ENCODE measurements around the gene NME7.

The NME7 gene

DNA sequence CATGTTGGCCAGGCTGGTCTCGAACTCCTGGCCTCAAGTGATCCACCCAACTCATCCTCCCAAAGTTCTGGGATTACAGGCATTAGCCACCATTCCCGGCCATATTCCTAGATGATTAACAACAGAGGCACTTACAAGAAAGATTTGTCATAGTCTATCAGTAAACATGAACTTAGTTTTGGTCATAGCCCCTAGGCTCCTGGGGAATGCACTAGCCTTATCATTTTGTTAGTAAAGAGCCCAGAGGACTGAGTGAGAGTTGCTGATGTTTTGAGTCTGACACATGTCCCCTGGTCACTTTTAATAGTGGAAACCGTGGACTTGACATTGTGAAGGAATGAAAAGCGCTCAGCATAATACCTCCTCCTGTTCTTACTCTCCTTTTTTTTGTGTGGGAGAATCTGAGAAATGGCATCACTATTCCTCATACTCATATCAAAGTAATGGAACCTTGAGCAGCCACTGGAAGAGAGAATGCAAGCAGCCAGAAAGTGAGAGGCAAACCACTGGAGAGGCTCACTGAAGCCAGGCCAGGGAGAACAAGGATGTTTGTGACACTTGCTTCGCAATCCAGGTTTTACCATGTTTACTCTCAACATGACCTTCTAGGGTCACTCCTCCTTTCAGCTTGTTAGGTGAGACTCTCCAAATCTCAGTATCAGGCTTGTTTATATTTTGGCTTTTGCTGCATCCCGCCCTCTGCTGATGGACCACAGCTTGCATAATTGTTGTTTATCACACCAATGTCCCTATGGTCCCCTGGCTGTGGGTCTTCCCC is 246.3 kb downstream of the NME7 start:
- DNase-seq, result no peak

DNA sequence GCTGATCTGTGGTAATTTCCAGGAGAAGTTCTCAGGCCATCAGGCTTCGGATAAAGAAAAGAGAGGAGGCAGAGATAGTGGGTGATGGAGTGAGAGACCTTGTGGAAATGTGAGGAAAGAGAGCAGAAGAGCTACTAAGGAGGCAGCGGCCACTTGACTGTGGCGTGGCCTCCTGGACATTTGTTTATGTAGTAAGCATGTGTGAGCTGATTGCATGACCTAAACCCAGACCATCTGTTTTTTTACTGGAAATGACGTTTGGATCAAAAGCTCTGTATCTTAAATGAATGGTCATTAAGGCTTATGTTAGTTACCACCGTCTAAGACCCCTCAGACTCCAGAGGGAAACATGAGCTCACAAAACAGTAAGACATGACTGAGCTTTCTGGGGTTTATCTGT is 247.5 kb downstream of the NME7 start:
- no peak for DNase-seq

DNA sequence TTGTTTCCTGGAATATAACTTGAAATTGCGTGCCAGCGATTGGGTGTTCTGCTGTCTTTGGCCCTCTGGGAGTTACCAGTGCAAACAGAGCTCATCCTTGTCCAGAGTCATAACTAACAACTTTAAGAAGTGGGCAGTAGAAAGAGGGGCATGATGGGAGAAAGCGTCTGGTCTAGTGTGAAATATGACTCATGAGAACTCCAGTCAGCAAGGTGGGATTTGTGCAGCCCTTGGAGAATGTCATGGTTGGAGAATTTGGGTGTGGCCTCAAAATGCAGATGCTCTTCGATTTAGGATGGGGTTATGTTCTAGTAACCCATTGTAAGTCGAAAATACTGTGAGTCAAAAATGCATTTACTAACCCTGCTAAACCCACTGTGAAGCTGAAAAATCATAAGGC is 248.2 kb downstream of the NME7 start:
- DNase-seq, result no peak

DNA sequence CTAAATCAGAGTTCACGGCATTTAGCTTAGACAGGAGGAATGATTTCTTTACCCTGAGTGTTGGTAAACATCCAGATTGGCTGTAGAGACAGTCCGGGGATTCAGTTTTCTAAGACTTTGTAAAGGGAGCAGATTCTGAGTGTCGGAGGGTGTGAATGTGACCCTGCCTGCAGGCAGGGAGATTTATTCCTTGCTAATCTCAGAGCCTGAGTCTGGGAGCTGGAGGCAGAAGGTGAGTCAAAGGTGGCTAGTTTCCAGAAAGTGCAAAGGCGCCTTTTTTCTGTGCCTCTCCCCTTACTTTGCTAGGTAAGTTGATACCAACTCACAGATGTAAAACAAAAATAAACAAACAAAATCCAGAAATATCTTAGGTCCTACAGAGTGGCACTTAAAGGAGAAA is 249.4 kb downstream of the NME7 start:
- DNase-seq, result no peak

DNA sequence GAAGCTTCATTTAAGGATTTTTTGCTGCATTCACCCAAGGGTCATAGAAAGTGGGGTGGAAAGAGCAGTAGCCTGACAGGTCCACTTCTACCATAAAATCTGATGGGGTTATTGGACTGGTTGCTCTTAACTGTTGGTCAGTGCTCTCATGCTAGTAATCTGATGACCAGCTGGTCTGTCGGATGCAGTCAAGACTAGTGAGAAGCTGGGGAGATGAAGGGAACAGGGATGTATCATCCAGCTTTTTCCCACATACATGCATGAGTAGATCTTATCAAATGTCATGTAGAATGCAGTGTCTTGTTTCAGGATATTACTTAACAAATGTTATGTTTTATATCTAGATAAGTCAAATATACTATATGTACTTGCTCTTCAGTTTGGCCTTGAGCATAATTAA is 250.0 kb downstream of the NME7 start:
- no peak for DNase-seq

DNA sequence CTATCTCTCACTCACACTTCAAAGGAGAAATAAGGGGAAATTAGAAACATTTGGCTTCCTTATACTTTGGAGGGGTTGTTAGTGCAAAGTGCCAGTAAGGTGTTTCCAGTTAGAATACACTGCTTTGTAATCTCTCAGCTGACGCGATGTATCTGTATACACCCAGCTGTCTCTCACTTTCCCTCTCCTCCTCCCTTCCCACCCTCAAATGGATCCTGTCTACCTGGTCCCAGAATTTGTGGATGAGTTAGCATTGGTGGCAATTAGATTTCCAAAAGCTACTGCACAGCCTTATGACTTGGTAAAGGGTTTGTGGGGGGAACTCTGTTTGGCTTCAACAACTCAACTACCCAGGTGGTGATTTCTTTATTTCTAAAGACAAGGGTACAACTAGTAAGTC is 250.6 kb downstream of the NME7 start:
- no peak for DNase-seq

DNA sequence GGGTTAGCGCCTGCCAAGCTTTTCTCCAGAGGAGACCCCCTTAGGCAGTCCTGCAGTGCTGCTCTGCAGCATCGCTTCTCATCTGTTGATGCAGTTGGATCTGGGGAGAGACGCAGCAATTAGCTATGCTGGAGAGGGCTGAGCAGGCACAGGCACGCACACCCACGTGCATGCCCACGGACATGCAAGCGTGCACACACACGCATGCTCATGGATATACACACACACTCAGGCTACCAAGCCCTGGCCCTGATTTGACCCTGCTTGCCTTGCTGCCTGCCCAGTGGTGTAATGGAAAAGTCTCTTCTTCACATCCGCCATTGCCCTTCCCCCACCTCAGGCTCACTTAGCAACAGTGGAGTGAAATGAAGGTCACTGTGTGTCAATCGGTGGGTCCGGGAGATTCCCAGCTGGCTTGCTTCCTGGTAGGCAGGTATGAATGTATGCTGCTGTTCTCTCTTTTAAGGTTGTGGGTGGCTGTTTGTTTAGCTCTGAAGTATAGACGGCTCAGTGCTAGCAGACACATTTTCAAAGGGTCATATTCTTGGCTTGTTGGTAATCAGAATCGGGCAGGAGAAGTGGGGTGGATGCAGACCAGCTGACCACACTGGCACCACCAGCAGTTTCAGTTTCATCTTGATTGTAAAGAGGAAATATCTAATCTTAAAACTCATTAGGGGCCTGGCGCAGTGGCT is 251.6 kb downstream of the NME7 start:
- DNase-seq, result peak; percentile 76

DNA sequence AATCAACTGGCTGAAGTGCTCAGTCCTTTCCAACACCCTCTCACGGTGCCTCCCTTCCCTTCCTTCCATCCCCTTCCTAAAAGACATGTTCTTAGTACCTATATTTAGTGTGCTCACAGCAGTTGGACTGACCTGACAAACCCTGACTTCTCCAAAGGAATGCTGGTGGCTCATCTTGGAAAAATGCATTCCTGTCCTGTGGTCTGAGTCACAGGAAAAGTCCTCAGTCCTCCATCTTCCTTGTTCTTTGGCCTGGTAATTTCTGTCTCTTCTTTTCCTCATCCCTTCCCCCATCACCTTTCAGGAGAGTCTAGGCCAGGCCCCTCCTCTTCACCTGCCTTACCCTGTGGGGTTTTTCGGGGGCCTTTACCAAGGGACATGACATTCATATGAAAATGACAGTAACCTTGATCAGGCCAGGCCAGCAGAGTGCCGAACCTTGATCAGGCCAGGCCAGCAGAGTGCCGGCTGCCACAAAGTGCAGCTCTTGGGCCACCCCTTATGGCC is 253.9 kb downstream of the NME7 start:
- DNase-seq, result no peak

DNA sequence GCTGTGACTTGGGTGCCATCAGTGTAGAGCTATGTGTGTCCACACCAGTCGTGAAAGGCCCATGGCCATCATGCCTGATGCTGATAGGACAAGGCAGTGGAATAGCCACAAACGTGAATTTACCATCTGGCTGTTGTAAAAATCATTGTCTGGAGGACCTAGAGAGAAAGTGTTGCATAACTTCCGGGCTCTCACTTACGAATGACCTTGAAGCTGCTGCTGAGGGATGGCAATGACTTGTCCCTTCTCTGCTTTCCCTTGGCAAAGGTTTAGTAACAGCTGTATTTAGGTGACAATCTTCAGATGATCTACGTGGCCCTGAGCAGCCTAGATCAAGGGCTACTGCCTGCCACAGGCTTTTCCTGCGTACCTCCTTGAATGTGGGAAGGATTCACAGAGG is 255.4 kb downstream of the NME7 start:
- no peak for DNase-seq

DNA sequence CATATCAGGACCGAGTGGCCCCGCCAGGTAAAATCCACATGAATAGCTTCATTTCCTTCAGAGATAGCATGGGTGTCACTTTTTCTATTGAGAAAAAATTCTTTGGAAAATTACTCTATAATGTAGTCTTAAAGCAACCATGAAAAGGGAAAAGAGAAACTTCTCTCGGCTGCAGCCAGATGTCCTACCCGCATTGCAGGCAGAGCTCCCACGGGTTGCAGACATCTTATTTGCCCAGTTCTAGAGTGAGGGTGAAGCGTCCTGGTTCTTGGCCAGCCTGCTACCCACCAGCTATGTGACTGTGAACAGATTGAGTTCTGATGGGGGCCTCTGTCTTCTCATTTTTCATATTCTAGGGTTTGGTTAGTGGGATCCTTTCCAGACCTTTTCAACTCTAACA is 256.1 kb downstream of the NME7 start:
- no peak for DNase-seq

DNA sequence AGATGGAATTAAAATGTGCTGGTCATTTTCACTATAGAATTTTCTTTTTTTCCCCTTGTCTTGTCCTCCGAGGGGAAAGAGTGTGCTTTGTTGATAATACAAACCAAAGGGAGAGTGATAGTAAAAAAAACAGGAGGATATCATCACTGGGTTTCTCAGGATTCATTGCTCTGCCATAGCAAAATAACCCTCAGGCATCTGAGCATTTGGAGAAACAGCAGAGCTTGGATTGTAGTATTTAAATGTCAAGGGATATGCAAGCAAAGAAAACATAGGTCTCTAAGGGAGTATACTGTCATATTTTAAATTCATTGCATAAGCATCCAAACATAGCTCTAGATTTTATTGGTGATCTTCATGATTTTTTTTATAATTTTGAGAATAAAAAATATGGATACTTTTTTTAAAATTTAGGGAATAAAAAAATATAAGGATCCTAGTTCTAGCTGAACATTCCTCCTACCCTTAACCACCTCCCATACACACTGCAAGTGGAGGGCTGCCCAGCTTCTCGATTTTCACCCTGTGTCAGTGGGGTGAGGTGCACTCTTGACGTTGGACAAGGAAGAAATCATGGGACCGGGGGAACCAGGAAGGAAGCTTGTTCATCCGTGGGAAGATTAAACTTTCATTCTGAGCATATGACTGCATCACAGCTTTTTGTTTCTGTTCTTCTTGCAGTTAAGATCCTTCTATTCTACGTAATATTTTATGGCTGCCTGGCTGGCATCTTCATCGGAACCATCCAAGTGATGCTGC is 256.7 kb downstream of the NME7 start:
- DNase-seq, result no peak

DNA sequence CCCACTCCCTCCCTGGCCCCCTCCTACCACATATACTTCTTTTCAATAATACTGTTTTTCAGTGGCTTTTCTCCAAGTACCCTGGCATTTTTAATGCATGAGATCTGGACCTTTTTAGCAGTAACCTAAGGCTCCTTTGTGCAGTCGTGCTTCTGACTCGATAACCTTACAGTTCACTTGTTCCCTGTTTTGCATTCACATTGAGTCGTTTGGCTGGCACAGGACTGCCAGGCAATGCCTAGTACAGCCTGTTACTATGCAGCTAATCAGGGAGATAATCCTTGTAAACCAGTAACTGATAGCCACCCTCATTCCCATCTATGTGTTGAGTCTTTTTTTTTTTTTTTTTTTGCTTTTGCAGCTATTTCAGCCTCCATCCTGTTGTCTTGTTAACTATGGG is 257.4 kb downstream of the NME7 start:
- DNase-seq, result peak; percentile 68

DNA sequence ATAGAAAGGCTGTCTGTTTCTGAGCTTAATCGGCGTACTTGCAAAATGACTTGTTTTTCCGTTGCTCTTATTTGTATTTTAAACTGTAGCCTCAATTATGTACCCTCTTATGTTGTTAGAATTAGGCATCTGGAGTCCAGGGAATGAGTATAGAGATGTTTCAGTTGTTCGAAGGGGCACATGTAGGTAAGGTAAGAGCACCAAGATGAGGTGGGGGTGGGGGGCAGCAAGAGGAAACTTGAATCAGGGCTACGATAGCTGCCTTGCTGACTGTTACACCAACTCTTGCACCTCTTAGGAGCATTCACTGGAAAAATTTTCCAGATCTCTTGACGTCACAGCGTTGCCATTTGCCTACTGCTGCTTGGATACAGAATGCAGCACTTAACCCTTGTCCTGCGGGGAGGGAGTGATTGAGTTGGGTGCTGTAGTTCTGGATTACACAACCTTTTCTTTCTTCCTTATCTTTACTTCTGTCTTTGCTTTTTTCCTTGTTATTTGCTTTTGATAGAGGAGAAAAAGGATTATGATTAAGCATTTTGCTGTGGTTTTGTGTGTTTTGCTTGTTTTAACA is 257.9 kb downstream of the NME7 start:
- peak; percentile 90 for DNase-seq

DNA sequence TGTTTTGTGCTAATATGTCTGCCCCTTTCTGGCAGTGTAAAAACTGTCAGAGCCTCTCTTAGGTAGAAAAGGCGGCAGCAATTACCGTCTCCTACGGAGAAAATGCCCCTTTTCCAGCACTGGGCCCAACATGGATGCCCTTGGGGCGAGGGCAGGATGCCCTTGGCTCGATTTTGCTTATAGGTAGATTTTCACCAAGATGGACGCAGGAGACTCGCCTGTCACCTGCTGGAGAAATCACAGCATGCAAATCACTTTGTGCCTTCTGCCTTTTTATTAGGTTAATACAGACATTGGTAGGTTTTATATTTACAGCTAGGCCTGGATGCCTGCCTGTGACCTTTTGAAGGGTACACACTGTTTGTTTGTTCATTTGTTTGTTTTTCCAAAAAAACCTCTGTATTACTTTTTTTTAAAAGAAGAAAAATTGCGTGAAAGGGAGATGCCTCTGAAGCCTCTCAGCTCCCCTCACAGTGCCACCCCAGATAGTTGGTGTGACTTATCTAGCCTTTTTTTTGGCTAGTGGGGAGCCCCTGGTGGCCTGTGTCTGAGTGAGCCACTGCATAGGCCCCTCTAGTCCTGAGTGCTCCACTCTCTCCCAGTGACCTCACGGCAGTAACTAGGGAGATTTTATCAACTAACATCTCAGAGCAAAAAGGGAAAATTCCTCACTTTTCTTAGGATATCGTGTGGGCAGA is 258.6 kb downstream of the NME7 start:
- peak; percentile 60 for DNase-seq

DNA sequence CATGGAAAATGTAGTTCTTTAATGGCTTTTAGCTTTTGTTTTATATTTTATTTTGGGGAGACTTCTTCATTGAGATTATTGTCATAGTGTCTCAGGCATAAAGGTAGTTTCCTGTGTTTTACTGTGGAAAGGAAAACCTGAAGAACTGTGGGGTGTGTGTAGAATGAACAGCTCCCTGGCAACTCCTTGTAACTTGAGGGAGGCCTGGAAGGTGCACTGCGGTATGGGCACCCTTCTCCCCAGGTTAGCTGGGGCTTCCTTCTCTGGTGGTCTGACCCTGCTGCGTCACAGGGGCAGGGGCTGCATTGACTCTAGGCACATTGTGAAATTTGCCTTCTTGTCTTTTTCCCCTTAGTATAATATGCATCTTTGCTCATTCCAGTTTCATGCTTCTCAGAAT is 259.4 kb downstream of the NME7 start:
- DNase-seq, result no peak

DNA sequence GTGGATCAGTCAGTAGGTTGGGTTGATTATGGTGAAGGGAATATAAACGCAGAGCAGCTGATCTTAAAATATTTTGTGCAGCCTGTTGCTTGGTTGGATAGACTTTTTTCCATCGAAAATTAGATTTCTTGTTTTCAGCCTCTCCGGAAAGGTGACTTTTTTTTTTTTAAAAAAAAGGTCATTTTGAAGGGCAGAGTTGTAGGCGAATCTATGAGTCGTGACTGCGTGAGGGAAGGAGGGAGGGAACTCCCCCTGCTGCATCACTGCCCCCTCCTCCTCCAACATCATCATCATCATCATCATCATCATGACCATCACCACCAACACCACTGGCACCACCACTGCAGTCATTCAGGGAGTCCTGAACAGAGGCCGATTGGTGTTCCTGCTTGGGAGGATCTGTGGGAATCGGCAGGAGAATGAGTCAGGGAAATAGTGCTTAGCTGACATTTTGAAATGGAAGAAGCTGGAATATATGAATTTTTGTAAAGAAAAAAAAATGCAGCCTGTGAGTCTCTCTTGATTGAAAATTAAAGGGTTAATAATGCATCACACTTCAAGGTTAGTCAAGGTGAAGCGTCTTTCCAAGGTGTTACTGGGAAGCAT is 259.9 kb downstream of the NME7 start:
- DNase-seq, result peak; percentile 46

DNA sequence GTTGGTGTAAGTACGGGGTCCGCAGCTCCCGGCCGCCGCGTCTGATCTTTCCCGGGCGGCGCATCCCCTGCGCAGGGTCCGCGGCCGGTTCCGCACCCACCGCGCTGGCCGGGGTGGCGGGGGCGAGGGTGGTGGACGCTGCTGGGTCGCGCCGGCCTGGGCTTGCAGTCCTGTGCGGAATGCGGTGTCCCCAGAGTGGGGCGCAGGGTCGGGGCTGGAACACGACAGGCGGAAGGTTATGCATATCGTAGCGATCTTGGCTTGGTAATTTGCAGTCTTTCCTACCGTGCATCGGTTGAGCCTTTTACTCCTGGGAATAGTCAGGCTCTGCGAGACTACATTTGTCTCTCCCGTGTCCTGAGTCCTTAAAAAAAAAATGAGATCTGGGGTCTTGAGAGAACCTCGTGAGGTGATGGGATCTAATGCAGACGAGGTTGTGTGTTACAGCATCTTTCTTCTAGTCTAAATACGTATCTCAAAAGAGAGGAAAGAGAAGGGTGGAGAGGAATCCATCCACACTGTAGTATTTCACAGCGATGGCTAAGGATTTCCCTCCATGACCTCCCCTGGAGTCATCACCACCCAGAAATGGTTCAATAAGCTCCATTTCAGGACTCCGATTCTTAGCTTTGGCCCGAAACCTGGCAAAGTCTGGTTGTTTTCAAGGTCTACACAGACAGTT is 260.5 kb downstream of the NME7 start:
- DNase-seq, result peak; percentile 81

DNA sequence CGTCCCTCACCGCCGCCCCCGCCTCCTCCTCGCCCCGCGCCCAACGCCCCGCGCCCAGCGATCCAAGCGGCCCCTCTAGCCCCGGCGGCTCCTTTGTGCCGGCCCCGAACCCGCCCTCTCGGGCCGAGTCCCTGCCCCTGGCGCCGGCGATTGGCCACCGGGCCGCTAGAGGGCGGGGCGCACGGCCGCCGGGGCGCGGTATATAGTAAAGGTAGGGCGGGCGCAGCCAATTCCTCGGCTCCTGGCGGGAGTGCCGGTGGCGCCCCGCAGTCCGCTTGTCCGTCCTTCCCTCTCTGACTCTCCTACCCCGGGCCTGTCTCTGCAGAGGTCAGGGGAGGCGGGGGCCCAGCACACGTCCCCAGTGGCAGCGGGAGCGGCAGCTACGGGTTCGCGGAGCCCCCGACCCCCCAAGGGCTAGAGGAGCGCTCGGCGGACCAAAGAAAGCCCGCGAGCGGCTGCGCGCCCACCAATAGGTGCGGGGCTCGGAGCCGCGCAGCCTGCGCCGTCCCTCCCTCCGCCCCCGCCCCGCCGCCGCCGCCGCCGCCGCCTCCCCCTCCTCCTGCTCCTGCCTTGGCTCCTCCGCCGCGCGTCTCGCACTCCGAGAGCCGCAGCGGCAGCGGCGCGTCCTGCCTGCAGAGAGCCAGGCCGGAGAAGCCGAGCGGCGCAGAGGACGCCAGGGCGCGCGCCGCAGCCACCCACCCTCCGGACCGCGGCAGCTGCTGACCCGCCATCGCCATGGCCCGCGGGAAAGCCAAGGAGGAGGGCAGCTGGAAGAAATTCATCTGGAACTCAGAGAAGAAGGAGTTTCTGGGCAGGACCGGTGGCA is 261.3 kb downstream of the NME7 start, which contains the start of gene ATP1B1:
ATP1B1 (plus strand) TSS at position 596 of the 826 bp plus-strand sequence; CDS start at position 736, 140 bp downstream.
- DNase-seq, result peak; percentile 97

DNA sequence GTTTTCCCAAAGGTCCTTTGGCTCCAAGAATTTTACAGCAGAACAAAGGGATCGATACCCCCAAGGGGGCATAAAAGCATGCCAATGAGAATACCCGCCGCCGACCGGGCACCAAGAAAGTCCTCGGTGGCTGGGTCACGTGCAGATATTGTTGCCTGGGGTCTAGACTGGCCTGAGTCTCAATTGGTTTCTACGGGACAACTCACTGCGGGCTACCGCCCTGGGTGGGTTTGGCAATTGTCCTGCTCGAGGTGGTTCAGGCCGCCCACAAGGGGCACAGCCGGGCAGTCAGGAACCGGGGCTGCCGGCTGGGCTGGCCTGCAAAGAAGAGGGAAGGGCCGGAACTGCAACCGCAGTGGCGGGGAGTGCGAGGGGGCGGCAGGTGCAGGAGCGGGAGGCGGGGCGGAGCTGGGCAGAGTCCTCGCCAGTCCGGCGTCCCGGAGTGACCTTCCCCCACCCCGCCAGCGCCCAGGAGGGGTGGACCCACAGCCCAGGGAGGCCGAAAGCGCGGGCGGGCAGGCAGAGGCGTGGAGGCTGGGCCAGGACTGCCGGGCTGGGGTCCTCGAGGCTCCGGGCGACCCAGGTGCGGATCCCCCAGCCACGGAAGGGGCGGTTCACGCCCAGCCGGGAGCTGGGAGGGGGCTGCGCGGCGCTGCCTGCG is 262.0 kb downstream of the NME7 start:
- peak; percentile 88 for DNase-seq

DNA sequence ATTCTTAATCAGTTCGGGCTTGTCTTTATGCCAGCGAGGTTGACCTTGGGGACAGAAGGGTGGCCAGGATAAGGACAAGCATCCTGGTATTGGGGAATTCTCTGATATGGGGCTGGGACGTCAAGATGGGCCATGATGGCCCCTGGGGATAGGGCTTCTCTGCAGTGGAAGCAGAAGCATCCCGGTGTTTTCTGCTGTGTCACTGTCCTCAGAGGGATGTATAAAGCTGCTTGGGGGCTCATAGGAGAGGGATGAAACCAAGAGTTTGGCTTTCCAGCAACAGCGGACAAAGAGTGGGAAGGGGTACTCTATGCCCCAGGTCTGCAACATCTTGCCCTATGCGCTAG is 262.5 kb downstream of the NME7 start:
- no peak for DNase-seq
